Thoracic aorta (tissue), 2 donors: ENCODE measurements around the gene CPN2. TPM values are rescaled to one million over a fixed set of nuclear protein-coding genes. Genes with fewer than 3 reads are reported as not detected.

Experiments
- ATAC-seq: fragments of 150-250 bp; one replicate; pipeline ENCODE4 v1.8.0; 2017; ENCODE audit warnings: low read depth; ENCODE audit not compliant: insufficient number of reproducible peaks, low FRiP score
- DNase-seq: peaks from one replicate; pipeline ENCODE4 v3.0.0-alpha.2; 2020; ENCODE audit warnings: low spot score
- H3K27ac ChIP-seq, 2 donors: fragments of 200-600 bp; sonication (generic); 1 replicate in 1 of 2; 2 replicates in 1 of 2; pipeline ENCODE4 v1.5.1; 2016; ENCODE audit warnings: mild to moderate bottlenecking in 2 of 2, moderate library complexity in 2 of 2
- H3K27me3 ChIP-seq: fragments of 200-600 bp; sonication (generic); replicated peaks from 2 replicates; pipeline ENCODE4 v1.6.0; 2016; ENCODE audit warnings: mild to moderate bottlenecking; ENCODE audit not compliant: insufficient read depth
- H3K36me3 ChIP-seq: fragments of 200-600 bp; sonication (generic); one replicate; pipeline ENCODE4 v1.5.1; 2016
- H3K4me1 ChIP-seq, 2 donors: fragments of 200-600 bp; sonication (generic); 1 replicate in 1 of 2; 2 replicates in 1 of 2; pipeline versions ENCODE4 v1.5.1 to v1.6.0; 2016; ENCODE audit warnings: low read depth in 2 of 2, mild to moderate bottlenecking in 1 of 2; ENCODE audit not compliant: control insufficient read depth in 1 of 2
- H3K4me3 ChIP-seq: fragments of 200-600 bp; sonication (generic); 2 replicates; pipeline ENCODE4 v1.5.1; 2016; ENCODE audit warnings: mild to moderate bottlenecking
- H3K9me3 ChIP-seq: fragments of 200-600 bp; sonication (generic); 2 replicates; pipeline ENCODE4 v1.5.1; 2016
- CTCF ChIP-seq: fragments of 200-600 bp; sonication (generic); IDR thresholded peaks from one replicate; pipeline ENCODE4 v1.5.1; 2019; ENCODE audit warnings: antibody characterized with exemption
- total RNA-seq, 2 donors: library from RNA; depleted of rRNA; stranded (reverse); fragments of >200 nt; gene quantifications; one replicate each; pipeline versions ENCODE4 v1.1.0 to v1.2.3, GENCODE V29; 2016

The CPN2 gene
- total RNA-seq, 2 donors from 2014 or later, result not detected

GRCh38 chr3:194370753-194371152 is 19.6 kb upstream of the CPN2 start:
- TF ChIP-seq CTCF, result no peak

GRCh38 chr3:194369522-194370279 is 18.6 kb upstream of the CPN2 start, which contains the start of gene LRRC15:
Gene LRRC15 (minus strand): TSS chr3:194369743. CDS start chr3:194361043, 8,700 bp downstream.
- H3K27me3 ChIP-seq, result no peaks in the 10 kb centered on the region
- H3K9me3 ChIP-seq, result no peaks in the 10 kb centered on the region
- no peak within 1 kb of the TSS for H3K27ac ChIP-seq
- H3K4me1 ChIP-seq, result no peaks in the 10 kb centered on the region
- no peak for TF ChIP-seq CTCF
- DNase-seq (no peak), ATAC-seq (no peak)
- no peaks in the 10 kb centered on the region for H3K36me3 ChIP-seq
- no peak within 1 kb of the TSS for H3K4me3 ChIP-seq

More at GRCh38 chr3:194370753-194371152, 19.6 kb upstream of the CPN2 start:
- no peak for DNase-seq
- H3K9me3 ChIP-seq, result no peaks in the 10 kb centered on the region
- no peak overlapping the region for H3K4me3 ChIP-seq
- H3K36me3 ChIP-seq, result no peaks in the 10 kb centered on the region
- ATAC-seq, result no peak
- H3K27ac ChIP-seq, result no peak overlapping the region
- no peaks in the 10 kb centered on the region for H3K4me1 ChIP-seq
- no peaks in the 10 kb centered on the region for H3K27me3 ChIP-seq

DNA sequence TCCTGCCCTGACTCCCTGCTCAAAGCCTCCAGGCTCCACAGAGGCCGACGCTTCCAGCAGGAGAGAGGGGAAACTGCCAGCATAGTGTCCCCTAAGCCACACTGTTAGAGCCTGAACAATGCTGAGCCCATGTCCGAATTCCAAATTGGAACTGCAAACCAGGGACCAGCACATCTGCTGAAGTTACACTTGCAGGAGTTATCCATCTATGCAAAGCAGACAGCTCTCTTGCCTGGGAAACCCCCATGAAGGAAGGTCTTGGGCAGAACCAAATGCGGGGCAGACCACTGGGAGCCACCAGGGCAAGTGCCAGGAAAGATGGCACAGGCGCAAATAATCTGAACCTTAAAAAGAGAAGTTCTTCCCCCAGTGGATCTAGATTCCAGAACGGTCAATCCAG is 17.8 kb upstream of the CPN2 start:
- H3K27me3 ChIP-seq, result no peaks in the 10 kb centered on the region
- H3K36me3 ChIP-seq, result no peaks in the 10 kb centered on the region
- no peaks in the 10 kb centered on the region for H3K9me3 ChIP-seq
- no peak for TF ChIP-seq CTCF
- no peaks in the 10 kb centered on the region for H3K4me1 ChIP-seq
- ATAC-seq (no peak), DNase-seq (no peak)
- no peak overlapping the region for H3K27ac ChIP-seq
- no peak overlapping the region for H3K4me3 ChIP-seq

DNA sequence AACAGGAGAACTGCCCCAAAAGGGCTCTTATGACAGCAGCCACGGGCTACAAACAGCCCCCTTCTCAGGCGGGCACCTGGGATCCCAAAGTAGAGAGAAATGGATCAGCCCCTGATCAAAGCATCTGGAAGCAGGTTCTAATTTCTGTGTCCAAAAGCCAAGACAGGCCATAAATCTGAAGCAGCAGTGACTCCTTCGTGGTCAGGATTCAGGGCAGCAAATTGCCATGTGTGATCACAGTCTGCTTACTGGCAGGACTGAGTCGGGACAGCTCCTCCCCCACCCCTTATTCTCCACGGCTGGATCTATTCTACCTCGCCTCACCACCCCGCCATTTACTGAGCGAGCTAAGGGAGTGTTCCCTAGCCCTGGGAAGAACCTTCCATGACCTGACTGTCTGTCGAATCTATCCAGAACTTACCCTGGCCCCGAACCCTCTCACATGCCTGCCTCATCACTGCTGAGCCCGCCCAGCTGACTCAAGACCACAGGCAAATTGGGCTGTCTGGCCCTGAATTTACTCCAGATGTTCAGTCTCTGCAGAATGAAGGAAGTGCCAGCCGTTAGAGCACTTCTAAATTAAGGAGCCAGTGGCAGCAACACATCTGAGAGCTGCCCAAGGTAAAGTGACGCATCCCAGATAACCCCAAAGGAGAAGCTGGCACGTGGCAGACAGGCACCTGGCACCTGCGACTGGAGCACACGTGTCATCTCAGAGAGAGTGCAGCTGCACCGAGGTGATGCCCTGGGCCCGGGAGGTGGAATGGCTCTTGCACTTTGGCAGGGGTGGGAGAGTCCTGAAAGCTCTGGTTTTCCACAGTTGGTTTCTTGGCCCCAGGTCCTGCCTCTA is 17.1 kb upstream of the CPN2 start:
- no peak overlapping the region for H3K27ac ChIP-seq
- H3K4me3 ChIP-seq, result no peak overlapping the region
- H3K4me1 ChIP-seq, result no peaks in the 10 kb centered on the region
- ATAC-seq, result no peak
- no peak for DNase-seq
- no peaks in the 10 kb centered on the region for H3K9me3 ChIP-seq
- no peaks in the 10 kb centered on the region for H3K27me3 ChIP-seq
- no peaks in the 10 kb centered on the region for H3K36me3 ChIP-seq
- no peak for TF ChIP-seq CTCF

- H3K36me3 ChIP-seq, result no peaks in the 10 kb centered on the region
- TF ChIP-seq CTCF, result no peak
- ATAC-seq (no peak), DNase-seq (no peak)
- no peaks in the 10 kb centered on the region for H3K9me3 ChIP-seq
- H3K27ac ChIP-seq, result no peak overlapping the region
- H3K4me1 ChIP-seq, result no peaks in the 10 kb centered on the region
- no peak overlapping the region for H3K4me3 ChIP-seq
- no peaks in the 10 kb centered on the region for H3K27me3 ChIP-seq
Measured at GRCh38 chr3:194365978-194366490, 14.9 kb upstream of the CPN2 start.
